ENCODE data around the gene TRIM15. TPM values are rescaled to one million over a fixed set of nuclear protein-coding genes. Genes with fewer than 3 reads are reported as not detected.

Gene TRIM15
- total RNA-seq, 1 experiment from 2014 or later, result 0.35 TPM

DNA sequence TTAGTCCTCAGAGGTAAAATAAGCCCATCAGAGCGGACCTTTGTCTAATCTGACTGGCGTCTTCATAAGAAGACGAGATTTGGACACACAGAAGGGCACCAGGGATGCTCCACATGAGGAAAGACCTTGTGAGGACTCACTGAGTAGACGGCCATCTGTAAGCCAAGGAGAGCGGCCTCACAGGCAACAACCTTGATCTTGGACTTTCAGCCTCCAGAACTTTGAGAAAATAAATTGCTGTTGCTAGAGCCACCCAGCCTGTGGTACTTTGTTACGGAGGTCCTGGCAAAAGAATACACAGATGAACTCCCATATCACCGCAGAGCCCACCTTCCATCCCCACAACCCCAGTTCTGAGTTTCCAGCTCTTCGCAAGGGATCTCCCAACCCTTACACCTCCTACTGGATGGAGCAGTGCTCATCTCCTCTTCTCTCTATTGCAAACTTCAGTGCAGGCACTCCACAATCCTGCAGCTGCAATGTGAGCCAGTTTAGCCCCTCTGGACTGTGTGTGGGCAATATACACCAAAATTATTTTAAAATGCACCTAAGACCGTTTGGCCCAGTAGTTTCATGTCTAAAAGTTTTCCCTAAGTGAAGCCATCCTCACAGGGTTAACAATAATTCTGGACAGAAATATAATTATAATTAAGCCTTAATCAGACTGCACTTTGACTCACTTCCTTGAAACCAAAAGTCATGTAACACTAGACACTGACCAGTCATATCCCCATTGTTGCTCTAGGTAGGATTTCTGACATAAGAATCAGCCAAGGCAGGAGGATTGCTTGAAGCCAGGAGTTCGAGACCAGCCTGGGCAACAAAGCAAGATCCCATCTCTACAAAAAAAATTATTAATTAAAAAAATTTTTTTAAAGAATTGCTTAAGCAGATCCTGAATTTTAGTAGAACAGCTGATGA is 41.6 kb upstream of the TRIM15 start:
- no peaks in the 10 kb centered on the region; the same call in 1 of the 2 replicates for H3K4me1 Mint-ChIP-seq
- CTCF ChIA-PET, result interaction anchor here (2.7 to 13.4 kb wide), 2 partner anchors 9 to 18 kb away, joined by 19 to 389 read pairs; no protein-coding TSS in a partner anchor

GRCh38 chr6:30122515-30122914 is 40.8 kb upstream of the TRIM15 start:
- Mint-ChIP-seq H3K27ac (no peak overlapping the region), H3K27me3 (ENCODE audit: low read depth) (peaks cover 49% of the 10 kb centered on the region), H3K4me1 (peaks cover 5% of the 10 kb centered on the region; the same call in 1 of the 2 replicates), H3K4me3 (no peak overlapping the region), H3K9me3 (no peaks in the 10 kb centered on the region), H3K36me3 (no peaks in the 10 kb centered on the region)
- ChIA-PET CTCF (interaction anchor here (2.7 to 13.4 kb wide), 2 partner anchors 9 to 18 kb away, joined by 19 to 389 read pairs; no protein-coding TSS in a partner anchor), POLR2A (no interaction called here)
- TF ChIP-seq ATF2 (CRISPR knock-in tag; IDR thresholded peaks at IDR 0.05; ENCODE audit: borderline replicate concordance, low read depth) (no peak), SMAD4 (CRISPR knock-in tag; IDR thresholded peaks at IDR 0.05) (no peak), ZNF121 (CRISPR knock-in tag; IDR thresholded peaks at IDR 0.05) (no peak), HMGA2 (CRISPR knock-in tag; IDR thresholded peaks at IDR 0.05) (no peak), ARID4B (CRISPR knock-in tag; IDR thresholded peaks at IDR 0.05; ENCODE audit: borderline replicate concordance) (no peak), ZNF232 (CRISPR knock-in tag; IDR thresholded peaks at IDR 0.05) (no peak), USF2 (CRISPR knock-in tag; IDR thresholded peaks at IDR 0.05) (no peak), TP53 (CRISPR knock-in tag; IDR thresholded peaks at IDR 0.05) (no peak), KAT7 (CRISPR knock-in tag; IDR thresholded peaks at IDR 0.05; ENCODE audit: borderline replicate concordance) (no peak), IRF2 (CRISPR knock-in tag; IDR thresholded peaks at IDR 0.05; ENCODE audit: borderline replicate concordance, low read depth) (no peak), ERG (CRISPR knock-in tag; IDR thresholded peaks at IDR 0.05) (no peak), ZNF416 (CRISPR knock-in tag; IDR thresholded peaks at IDR 0.05) (no peak), NR2C2 (CRISPR knock-in tag; IDR thresholded peaks at IDR 0.05) (no peak), FOXK1 (CRISPR knock-in tag; IDR thresholded peaks at IDR 0.05) (no peak)
- TF ChIP-seq, protein P1, sequence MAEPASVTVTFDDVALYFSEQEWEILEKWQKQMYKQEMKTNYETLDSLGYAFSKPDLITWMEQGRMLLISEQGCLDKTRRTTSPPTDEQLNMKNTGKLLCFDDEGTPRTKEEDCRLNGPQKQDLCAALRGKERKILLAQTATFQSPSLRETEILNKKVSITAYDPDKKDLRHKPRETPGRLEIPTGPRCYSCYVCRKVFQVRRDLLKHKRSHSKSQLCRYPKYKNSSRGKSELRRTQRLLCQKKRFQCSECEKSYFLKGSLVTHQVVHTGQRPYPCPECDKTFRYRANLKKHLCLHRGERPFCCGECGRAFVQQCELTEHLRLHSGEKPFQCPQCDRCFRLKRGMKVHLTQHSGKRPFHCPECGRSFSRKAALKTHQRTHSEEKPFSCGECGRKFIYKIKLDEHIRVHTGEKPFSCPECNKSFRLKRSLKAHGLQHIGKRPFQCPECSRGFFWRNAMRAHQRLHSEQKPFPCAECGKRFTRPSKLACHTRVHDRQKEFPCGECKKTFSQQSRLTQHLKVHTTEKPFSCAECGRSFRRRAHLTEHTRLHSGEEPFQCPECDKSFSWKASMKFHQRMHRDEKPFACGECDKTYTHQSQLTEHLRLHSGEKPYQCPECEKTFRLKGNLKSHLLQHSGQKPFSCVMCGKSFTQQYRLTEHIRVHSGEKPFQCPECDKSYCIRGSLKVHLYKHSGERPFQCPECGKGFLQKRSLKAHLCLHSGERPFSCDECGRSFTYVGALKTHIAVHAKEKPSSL (CRISPR knock-in tag; conservative IDR thresholded peaks at IDR 0.05), result no peak
- TF ChIP-seq, protein P2, sequence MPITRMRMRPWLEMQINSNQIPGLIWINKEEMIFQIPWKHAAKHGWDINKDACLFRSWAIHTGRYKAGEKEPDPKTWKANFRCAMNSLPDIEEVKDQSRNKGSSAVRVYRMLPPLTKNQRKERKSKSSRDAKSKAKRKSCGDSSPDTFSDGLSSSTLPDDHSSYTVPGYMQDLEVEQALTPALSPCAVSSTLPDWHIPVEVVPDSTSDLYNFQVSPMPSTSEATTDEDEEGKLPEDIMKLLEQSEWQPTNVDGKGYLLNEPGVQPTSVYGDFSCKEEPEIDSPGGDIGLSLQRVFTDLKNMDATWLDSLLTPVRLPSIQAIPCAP (CRISPR knock-in tag; IDR thresholded peaks at IDR 0.05), result no peak
- ATAC-seq, result no peak
- no peak for DNase-seq (ENCODE audit: low spot score)

More for the DNA sequence above, 41.6 kb upstream of the TRIM15 start:
- DNase-seq (ENCODE audit: low spot score) (no peak), ATAC-seq (no peak)
- TF ChIP-seq CREB1 (CRISPR knock-in tag; IDR thresholded peaks at IDR 0.05), result no peak
- TF ChIP-seq SP1 (CRISPR knock-in tag; conservative IDR thresholded peaks at IDR 0.05), result no peak
- TF ChIP-seq MYBL2 (CRISPR knock-in tag; IDR thresholded peaks at IDR 0.05), result no peak
- H3K4me3 Mint-ChIP-seq, result no peak overlapping the region
- POLR2A ChIA-PET, result no interaction called here
- H3K27ac Mint-ChIP-seq, result no peak overlapping the region
- no peaks in the 10 kb centered on the region for H3K36me3 Mint-ChIP-seq
- no peaks in the 10 kb centered on the region for H3K9me3 Mint-ChIP-seq
- H3K27me3 Mint-ChIP-seq (ENCODE audit: low read depth), result peaks cover 41% of the 10 kb centered on the region
